ENCODE measurements around the gene BTAF1.

Gene BTAF1

GRCh38 chr10:91880310-91880709 is 43.3 kb upstream of the BTAF1 start:
- no peak overlapping the region for H3K27ac ChIP-seq (replicated peaks)
- DNase-seq (ENCODE audit: low read depth in 1 of 2, low spot score in 1 of 2) = no peak

GRCh38 chr10:91883549-91884444 is 39.8 kb upstream of the BTAF1 start:
- Histone ChIP-seq H3K27me3 (ENCODE audit: insufficient read depth, poor library complexity, severe bottlenecking) (peaks cover 9% of the 10 kb centered on the region), H3K4me3 (replicated peaks; ENCODE audit: insufficient read depth, low read length) (no peak overlapping the region), H3K27ac (replicated peaks) (no peak overlapping the region)
- DNase-seq (ENCODE audit: low read depth in 1 of 2, low spot score in 1 of 2) = no peak
- no peak for TF ChIP-seq POLR2AphosphoS5 (IDR thresholded peaks at IDR 0.05; ENCODE audit: low read depth)
- no peak for TF ChIP-seq GABPA (IDR thresholded peaks at IDR 0.05; ENCODE audit: low read depth)
- TF ChIP-seq SPI1 (IDR thresholded peaks at IDR 0.05; ENCODE audit: borderline replicate concordance, low read depth) = no peak
- TF ChIP-seq, protein P1, sequence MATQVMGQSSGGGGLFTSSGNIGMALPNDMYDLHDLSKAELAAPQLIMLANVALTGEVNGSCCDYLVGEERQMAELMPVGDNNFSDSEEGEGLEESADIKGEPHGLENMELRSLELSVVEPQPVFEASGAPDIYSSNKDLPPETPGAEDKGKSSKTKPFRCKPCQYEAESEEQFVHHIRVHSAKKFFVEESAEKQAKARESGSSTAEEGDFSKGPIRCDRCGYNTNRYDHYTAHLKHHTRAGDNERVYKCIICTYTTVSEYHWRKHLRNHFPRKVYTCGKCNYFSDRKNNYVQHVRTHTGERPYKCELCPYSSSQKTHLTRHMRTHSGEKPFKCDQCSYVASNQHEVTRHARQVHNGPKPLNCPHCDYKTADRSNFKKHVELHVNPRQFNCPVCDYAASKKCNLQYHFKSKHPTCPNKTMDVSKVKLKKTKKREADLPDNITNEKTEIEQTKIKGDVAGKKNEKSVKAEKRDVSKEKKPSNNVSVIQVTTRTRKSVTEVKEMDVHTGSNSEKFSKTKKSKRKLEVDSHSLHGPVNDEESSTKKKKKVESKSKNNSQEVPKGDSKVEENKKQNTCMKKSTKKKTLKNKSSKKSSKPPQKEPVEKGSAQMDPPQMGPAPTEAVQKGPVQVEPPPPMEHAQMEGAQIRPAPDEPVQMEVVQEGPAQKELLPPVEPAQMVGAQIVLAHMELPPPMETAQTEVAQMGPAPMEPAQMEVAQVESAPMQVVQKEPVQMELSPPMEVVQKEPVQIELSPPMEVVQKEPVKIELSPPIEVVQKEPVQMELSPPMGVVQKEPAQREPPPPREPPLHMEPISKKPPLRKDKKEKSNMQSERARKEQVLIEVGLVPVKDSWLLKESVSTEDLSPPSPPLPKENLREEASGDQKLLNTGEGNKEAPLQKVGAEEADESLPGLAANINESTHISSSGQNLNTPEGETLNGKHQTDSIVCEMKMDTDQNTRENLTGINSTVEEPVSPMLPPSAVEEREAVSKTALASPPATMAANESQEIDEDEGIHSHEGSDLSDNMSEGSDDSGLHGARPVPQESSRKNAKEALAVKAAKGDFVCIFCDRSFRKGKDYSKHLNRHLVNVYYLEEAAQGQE (IDR thresholded peaks at IDR 0.05; ENCODE audit: insufficient replicate concordance, low read depth) = no peak
- TF ChIP-seq, protein P2, sequence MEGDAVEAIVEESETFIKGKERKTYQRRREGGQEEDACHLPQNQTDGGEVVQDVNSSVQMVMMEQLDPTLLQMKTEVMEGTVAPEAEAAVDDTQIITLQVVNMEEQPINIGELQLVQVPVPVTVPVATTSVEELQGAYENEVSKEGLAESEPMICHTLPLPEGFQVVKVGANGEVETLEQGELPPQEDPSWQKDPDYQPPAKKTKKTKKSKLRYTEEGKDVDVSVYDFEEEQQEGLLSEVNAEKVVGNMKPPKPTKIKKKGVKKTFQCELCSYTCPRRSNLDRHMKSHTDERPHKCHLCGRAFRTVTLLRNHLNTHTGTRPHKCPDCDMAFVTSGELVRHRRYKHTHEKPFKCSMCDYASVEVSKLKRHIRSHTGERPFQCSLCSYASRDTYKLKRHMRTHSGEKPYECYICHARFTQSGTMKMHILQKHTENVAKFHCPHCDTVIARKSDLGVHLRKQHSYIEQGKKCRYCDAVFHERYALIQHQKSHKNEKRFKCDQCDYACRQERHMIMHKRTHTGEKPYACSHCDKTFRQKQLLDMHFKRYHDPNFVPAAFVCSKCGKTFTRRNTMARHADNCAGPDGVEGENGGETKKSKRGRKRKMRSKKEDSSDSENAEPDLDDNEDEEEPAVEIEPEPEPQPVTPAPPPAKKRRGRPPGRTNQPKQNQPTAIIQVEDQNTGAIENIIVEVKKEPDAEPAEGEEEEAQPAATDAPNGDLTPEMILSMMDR (IDR thresholded peaks at IDR 0.05; ENCODE audit: insufficient read depth, low read length) = no peak

More at GRCh38 chr10:91880310-91880709, 43.3 kb upstream of the BTAF1 start:
- no peak overlapping the region for H3K4me3 ChIP-seq (replicated peaks; ENCODE audit: insufficient read depth, low read length)
- TF ChIP-seq, protein P2 (IDR thresholded peaks at IDR 0.05; ENCODE audit: insufficient read depth, low read length) = no peak
- TF ChIP-seq GABPA (IDR thresholded peaks at IDR 0.05; ENCODE audit: low read depth) = no peak
- TF ChIP-seq, protein P1 (IDR thresholded peaks at IDR 0.05; ENCODE audit: insufficient replicate concordance, low read depth) = no peak
- no peak for TF ChIP-seq SPI1 (IDR thresholded peaks at IDR 0.05; ENCODE audit: borderline replicate concordance, low read depth)
- TF ChIP-seq POLR2AphosphoS5 (IDR thresholded peaks at IDR 0.05; ENCODE audit: low read depth) = no peak
- H3K27me3 ChIP-seq (ENCODE audit: insufficient read depth, poor library complexity, severe bottlenecking) = no peaks in the 10 kb centered on the region

- no peak overlapping the region for H3K27ac ChIP-seq (replicated peaks)
- TF ChIP-seq, protein P1 (IDR thresholded peaks at IDR 0.05; ENCODE audit: insufficient replicate concordance, low read depth) = no peak
- no peak for TF ChIP-seq GABPA (IDR thresholded peaks at IDR 0.05; ENCODE audit: low read depth)
- TF ChIP-seq, protein P2 (IDR thresholded peaks at IDR 0.05; ENCODE audit: insufficient read depth, low read length) = no peak
- no peak for TF ChIP-seq SPI1 (IDR thresholded peaks at IDR 0.05; ENCODE audit: borderline replicate concordance, low read depth)
- no peak for TF ChIP-seq POLR2AphosphoS5 (IDR thresholded peaks at IDR 0.05; ENCODE audit: low read depth)
- DNase-seq (ENCODE audit: low read depth in 1 of 2, low spot score in 1 of 2) = no peak
- H3K4me3 ChIP-seq (replicated peaks; ENCODE audit: insufficient read depth, low read length) = no peak overlapping the region
- peaks cover 9% of the 10 kb centered on the region for H3K27me3 ChIP-seq (ENCODE audit: insufficient read depth, poor library complexity, severe bottlenecking)
Observed at GRCh38 chr10:91884536-91884935, 39.0 kb upstream of the BTAF1 start.

Measured in HL-60 (cell line).